WTC11 (cell line): ENCODE results near the gene GTF2I. TPM values are rescaled to one million over a fixed set of nuclear protein-coding genes. Genes with fewer than 3 reads are reported as not detected.
A peak's percentile ranks its signal among the peaks of the same experiment; 100 is the strongest.
"Not testable (repeated sequence)": the region's sequence is repeated elsewhere in the genome, so short reads cannot be mapped to it uniquely, and the experiment has no call there.

ENCODE experiments used
- ATAC-seq: fragments of 200-7000 bp; cut with Tn5 transposase; 2 replicates; pipeline ENCODE4 v1.10.0; 2021; ENCODE audit warnings: mild to moderate bottlenecking, moderate library complexity
- CTCF ChIA-PET: fragments of 300-600 bp; sonication (Branson Sonifier 250); formaldehyde crosslinking; loops from one replicate; lab custom pipeline; 2021; ENCODE audit warnings: antibody characterized with exemption; lab: Charles Lee
- POLR2A ChIA-PET: fragments of 350-600 bp; sonication (Branson Sonifier 250); formaldehyde crosslinking; loops from one replicate; lab custom pipeline; 2021; ENCODE audit warnings: antibody characterized with exemption; lab: Charles Lee
- DNase-seq: peaks from one replicate; pipeline ENCODE4 v3.0.0; 2021; ENCODE audit warnings: low spot score
- H3K27ac Mint-ChIP-seq: 2 replicates; pipeline ENCODE4 v1.8.0; 2021; ENCODE audit warnings: mixed read lengths
- H3K27me3 Mint-ChIP-seq: 2 replicates; pipeline ENCODE4 v1.8.0; 2021; ENCODE audit warnings: low read depth, mild to moderate bottlenecking, moderate library complexity, mixed read lengths
- H3K36me3 Mint-ChIP-seq: 2 replicates; pipeline ENCODE4 v1.8.0; 2021; ENCODE audit warnings: mixed read lengths
- H3K4me1 Mint-ChIP-seq: 2 replicates; pipeline ENCODE4 v1.8.0; 2022; ENCODE audit warnings: mixed read lengths
- H3K4me3 Mint-ChIP-seq: 2 replicates; pipeline ENCODE4 v1.8.0; 2021; ENCODE audit warnings: mild to moderate bottlenecking, moderate library complexity, mixed read lengths
- H3K9me3 Mint-ChIP-seq: 2 replicates; pipeline ENCODE4 v1.8.0; 2021; ENCODE audit warnings: mixed read lengths
- ATF3 ChIP-seq: sonication (generic); formaldehyde crosslinking; conservative IDR thresholded peaks from 2 replicates; pipeline ENCODE4 v1.8.1; 2022; ENCODE audit warnings: mild to moderate bottlenecking, missing genetic modification reagents
- E2F1 ChIP-seq: sonication (generic); formaldehyde crosslinking; IDR thresholded peaks from 2 replicates; pipeline ENCODE4 v1.8.0; 2022; ENCODE audit warnings: mild to moderate bottlenecking, missing genetic modification reagents
- ELF4 ChIP-seq: sonication (generic); formaldehyde crosslinking; IDR thresholded peaks from 2 replicates; pipeline ENCODE4 v1.8.1; 2022; ENCODE audit warnings: low read depth, mild to moderate bottlenecking, moderate library complexity, missing genetic modification reagents
- ESRRA ChIP-seq: sonication (generic); formaldehyde crosslinking; IDR thresholded peaks from 2 replicates; pipeline ENCODE4 v1.8.1; 2022; ENCODE audit warnings: mild to moderate bottlenecking, missing genetic modification reagents, borderline replicate concordance
- ETV6 ChIP-seq: sonication (generic); formaldehyde crosslinking; IDR thresholded peaks from 2 replicates; pipeline ENCODE4 v1.8.1; 2022; ENCODE audit warnings: mild to moderate bottlenecking, missing genetic modification reagents
- FOXK1 ChIP-seq: sonication (generic); formaldehyde crosslinking; IDR thresholded peaks from 2 replicates; pipeline ENCODE4 v1.8.0; 2022; ENCODE audit warnings: mild to moderate bottlenecking, moderate library complexity, missing genetic modification reagents
- GABPB1 ChIP-seq: sonication (generic); formaldehyde crosslinking; IDR thresholded peaks from 2 replicates; pipeline ENCODE4 v1.8.1; 2023; ENCODE audit warnings: mild to moderate bottlenecking, missing genetic modification reagents
- GRHL2 ChIP-seq: fragments of 250-450 bp; sonication (Bioruptor Pico); IDR thresholded peaks from 2 replicates; pipeline ENCODE4 v1.8.0; 2022; ENCODE audit warnings: mild to moderate bottlenecking, moderate library complexity; ENCODE audit not compliant: insufficient replicate concordance, severe bottlenecking
- KAT7 ChIP-seq: sonication (generic); formaldehyde crosslinking; IDR thresholded peaks from 2 replicates; pipeline ENCODE4 v1.8.1; 2023; ENCODE audit warnings: missing genetic modification reagents, mild to moderate bottlenecking, borderline replicate concordance
- NFE2L1 ChIP-seq: sonication (generic); formaldehyde crosslinking; IDR thresholded peaks from 2 replicates; pipeline ENCODE4 v1.8.1; 2023; ENCODE audit warnings: missing genetic modification reagents
- NR1H2 ChIP-seq: sonication (generic); formaldehyde crosslinking; IDR thresholded peaks from 2 replicates; pipeline ENCODE4 v1.9.0; 2021; ENCODE audit warnings: mild to moderate bottlenecking, moderate library complexity, missing genetic modification reagents
- OVOL2 ChIP-seq: fragments of 250-450 bp; sonication (Bioruptor Pico); IDR thresholded peaks from 2 replicates; pipeline ENCODE4 v1.9.0; 2021; ENCODE audit warnings: mild to moderate bottlenecking, borderline replicate concordance
- RORB ChIP-seq: fragments of 250-450 bp; sonication (Bioruptor Pico); IDR thresholded peaks from 2 replicates; pipeline ENCODE4 v1.9.0; 2021; ENCODE audit warnings: mild to moderate bottlenecking
- STAT6 ChIP-seq: sonication (generic); formaldehyde crosslinking; conservative IDR thresholded peaks from 2 replicates; pipeline ENCODE4 v1.8.1; 2023; ENCODE audit warnings: mild to moderate bottlenecking, low read depth, missing genetic modification reagents, moderate library complexity
- TP53 ChIP-seq: sonication (generic); formaldehyde crosslinking; IDR thresholded peaks from 2 replicates; pipeline ENCODE4 v1.8.1; 2023; ENCODE audit warnings: mild to moderate bottlenecking, missing genetic modification reagents
- ZMAT4 ChIP-seq: fragments of 250-450 bp; sonication (Bioruptor Pico); IDR thresholded peaks from 2 replicates; pipeline ENCODE4 v1.9.0; 2021; ENCODE audit warnings: mild to moderate bottlenecking
- ZNF121 ChIP-seq: sonication (generic); formaldehyde crosslinking; IDR thresholded peaks from 2 replicates; pipeline ENCODE4 v1.8.0; 2023; ENCODE audit warnings: missing genetic modification reagents
- ZNF219 ChIP-seq: sonication (generic); formaldehyde crosslinking; IDR thresholded peaks from 2 replicates; pipeline ENCODE4 v1.8.0; 2023; ENCODE audit warnings: missing genetic modification reagents, mild to moderate bottlenecking, borderline replicate concordance
- total RNA-seq: library from RNA; stranded (reverse); gene quantifications from 3 replicates; pipeline ENCODE4 v1.2.3, GENCODE V29; 2021
- TF ChIP-seq, protein P1 (sequence below): sonication (generic); formaldehyde crosslinking; IDR thresholded peaks from 2 replicates; pipeline ENCODE4 v1.8.0; 2022; ENCODE audit warnings: missing genetic modification reagents
- TF ChIP-seq, protein P2 (sequence below): fragments of 200-600 bp; IDR thresholded peaks from 2 replicates; pipeline ENCODE4 v1.8.0; 2022; ENCODE audit warnings: antibody characterized with exemption

The GTF2I gene
- total RNA-seq, 1 experiment from 2014 or later: 308 TPM

- H3K36me3 Mint-ChIP-seq, DNase-seq, POLR2A ChIA-PET, CTCF ChIA-PET, H3K27me3 Mint-ChIP-seq, ATAC-seq, H3K9me3 Mint-ChIP-seq: not testable (repeated sequence)
- peak overlapping the region; percentile 92 for H3K27ac Mint-ChIP-seq
- H3K4me1 Mint-ChIP-seq: peaks cover 48% of the 10 kb centered on the region
- peak overlapping the region; percentile 63 for H3K4me3 Mint-ChIP-seq
These were observed 6.4 kb upstream of the GTF2I start for GRCh38 chr7:74651133-74651504.

GRCh38 chr7:74653686-74654181, 3.8 kb upstream of the GTF2I start:
- H3K4me1 Mint-ChIP-seq: peaks cover 49% of the 10 kb centered on the region
- H3K9me3 Mint-ChIP-seq: no peaks in the 10 kb centered on the region
- no peak for TF ChIP-seq FOXK1 (CRISPR knock-in tag)
- TF ChIP-seq GABPB1 (CRISPR knock-in tag): peak; percentile 32
- POLR2A ChIA-PET: no interaction called here
- no peaks in the 10 kb centered on the region; the same call in 1 of the 2 replicates for H3K27me3 Mint-ChIP-seq
- DNase-seq: no peak
- CTCF ChIA-PET: interaction anchor here (0.5 to 0.7 kb wide), 2 partner anchors 69 kb away, joined by 3 to 5 read pairs; no protein-coding TSS in a partner anchor
- no peak for ATAC-seq
- H3K4me3 Mint-ChIP-seq: no peak overlapping the region
- H3K36me3 Mint-ChIP-seq: no peaks in the 10 kb centered on the region
- H3K27ac Mint-ChIP-seq: peak overlapping the region; percentile 74; the same call in 1 of the 2 replicates

DNA sequence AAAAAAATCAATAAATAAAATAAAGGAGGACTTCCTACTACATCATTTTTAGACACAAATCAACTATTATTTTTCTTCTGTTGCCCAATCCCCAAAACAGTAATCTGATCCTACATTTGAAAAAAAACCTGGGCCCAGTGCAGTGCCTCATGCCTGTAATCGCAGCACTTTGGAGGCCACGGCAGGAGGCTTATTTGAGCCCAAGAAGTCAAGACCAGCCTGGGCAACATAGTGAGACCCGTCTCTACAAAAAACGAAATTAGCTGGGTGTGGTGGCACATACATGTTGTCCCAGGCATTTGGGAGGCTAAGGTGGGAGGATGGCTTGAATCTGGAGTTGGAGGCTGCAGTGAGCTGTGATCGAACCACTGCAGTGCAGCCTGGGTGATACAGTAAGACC, 2.7 kb upstream of the GTF2I start:
- Mint-ChIP-seq H3K9me3 (no peaks in the 10 kb centered on the region), H3K4me3 (no peak overlapping the region), H3K36me3 (no peaks in the 10 kb centered on the region), H3K27ac (peak overlapping the region; percentile 97), H3K27me3 (no peaks in the 10 kb centered on the region; the same call in 1 of the 2 replicates), H3K4me1 (peaks cover 42% of the 10 kb centered on the region)
- ChIA-PET CTCF (no interaction called here), POLR2A (no interaction called here)
- no peak for DNase-seq
- ATAC-seq: no peak
- TF ChIP-seq, protein P1, sequence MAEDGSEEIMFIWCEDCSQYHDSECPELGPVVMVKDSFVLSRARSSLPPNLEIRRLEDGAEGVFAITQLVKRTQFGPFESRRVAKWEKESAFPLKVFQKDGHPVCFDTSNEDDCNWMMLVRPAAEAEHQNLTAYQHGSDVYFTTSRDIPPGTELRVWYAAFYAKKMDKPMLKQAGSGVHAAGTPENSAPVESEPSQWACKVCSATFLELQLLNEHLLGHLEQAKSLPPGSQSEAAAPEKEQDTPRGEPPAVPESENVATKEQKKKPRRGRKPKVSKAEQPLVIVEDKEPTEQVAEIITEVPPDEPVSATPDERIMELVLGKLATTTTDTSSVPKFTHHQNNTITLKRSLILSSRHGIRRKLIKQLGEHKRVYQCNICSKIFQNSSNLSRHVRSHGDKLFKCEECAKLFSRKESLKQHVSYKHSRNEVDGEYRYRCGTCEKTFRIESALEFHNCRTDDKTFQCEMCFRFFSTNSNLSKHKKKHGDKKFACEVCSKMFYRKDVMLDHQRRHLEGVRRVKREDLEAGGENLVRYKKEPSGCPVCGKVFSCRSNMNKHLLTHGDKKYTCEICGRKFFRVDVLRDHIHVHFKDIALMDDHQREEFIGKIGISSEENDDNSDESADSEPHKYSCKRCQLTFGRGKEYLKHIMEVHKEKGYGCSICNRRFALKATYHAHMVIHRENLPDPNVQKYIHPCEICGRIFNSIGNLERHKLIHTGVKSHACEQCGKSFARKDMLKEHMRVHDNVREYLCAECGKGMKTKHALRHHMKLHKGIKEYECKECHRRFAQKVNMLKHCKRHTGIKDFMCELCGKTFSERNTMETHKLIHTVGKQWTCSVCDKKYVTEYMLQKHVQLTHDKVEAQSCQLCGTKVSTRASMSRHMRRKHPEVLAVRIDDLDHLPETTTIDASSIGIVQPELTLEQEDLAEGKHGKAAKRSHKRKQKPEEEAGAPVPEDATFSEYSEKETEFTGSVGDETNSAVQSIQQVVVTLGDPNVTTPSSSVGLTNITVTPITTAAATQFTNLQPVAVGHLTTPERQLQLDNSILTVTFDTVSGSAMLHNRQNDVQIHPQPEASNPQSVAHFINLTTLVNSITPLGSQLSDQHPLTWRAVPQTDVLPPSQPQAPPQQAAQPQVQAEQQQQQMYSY (CRISPR knock-in tag): no peak
- TF ChIP-seq NFE2L1 (CRISPR knock-in tag) (no peak), ZNF121 (CRISPR knock-in tag) (peak; percentile 91), ATF3 (CRISPR knock-in tag) (no peak), ELF4 (CRISPR knock-in tag) (no peak)
- TF ChIP-seq, protein P2, sequence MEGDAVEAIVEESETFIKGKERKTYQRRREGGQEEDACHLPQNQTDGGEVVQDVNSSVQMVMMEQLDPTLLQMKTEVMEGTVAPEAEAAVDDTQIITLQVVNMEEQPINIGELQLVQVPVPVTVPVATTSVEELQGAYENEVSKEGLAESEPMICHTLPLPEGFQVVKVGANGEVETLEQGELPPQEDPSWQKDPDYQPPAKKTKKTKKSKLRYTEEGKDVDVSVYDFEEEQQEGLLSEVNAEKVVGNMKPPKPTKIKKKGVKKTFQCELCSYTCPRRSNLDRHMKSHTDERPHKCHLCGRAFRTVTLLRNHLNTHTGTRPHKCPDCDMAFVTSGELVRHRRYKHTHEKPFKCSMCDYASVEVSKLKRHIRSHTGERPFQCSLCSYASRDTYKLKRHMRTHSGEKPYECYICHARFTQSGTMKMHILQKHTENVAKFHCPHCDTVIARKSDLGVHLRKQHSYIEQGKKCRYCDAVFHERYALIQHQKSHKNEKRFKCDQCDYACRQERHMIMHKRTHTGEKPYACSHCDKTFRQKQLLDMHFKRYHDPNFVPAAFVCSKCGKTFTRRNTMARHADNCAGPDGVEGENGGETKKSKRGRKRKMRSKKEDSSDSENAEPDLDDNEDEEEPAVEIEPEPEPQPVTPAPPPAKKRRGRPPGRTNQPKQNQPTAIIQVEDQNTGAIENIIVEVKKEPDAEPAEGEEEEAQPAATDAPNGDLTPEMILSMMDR: no peak

- no peaks in the 10 kb centered on the region for H3K36me3 Mint-ChIP-seq
- ChIA-PET POLR2A (no interaction called here), CTCF (interaction anchor here (0.9 kb wide), 1 partner anchor 38 kb away, joined by 4 read pairs; no protein-coding TSS in a partner anchor)
- no peak for ATAC-seq
- no peak for DNase-seq
- H3K27ac Mint-ChIP-seq: peak overlapping the region; percentile 97
- peaks cover 42% of the 10 kb centered on the region for H3K4me1 Mint-ChIP-seq
- TF ChIP-seq GRHL2 (no peak), OVOL2 (CRISPR knock-in tag) (no peak), ESRRA (CRISPR knock-in tag) (no peak), NR1H2 (CRISPR knock-in tag) (no peak), ZNF219 (CRISPR knock-in tag) (no peak), RORB (CRISPR knock-in tag) (no peak), ZMAT4 (CRISPR knock-in tag) (no peak), TP53 (CRISPR knock-in tag) (no peak), STAT6 (CRISPR knock-in tag) (no peak), E2F1 (CRISPR knock-in tag) (no peak), ETV6 (no peak), KAT7 (CRISPR knock-in tag) (no peak)
- H3K27me3 Mint-ChIP-seq: no peaks in the 10 kb centered on the region; the same call in 1 of the 2 replicates
- no peaks in the 10 kb centered on the region for H3K9me3 Mint-ChIP-seq
- H3K4me3 Mint-ChIP-seq: peak overlapping the region; percentile 76
These were observed 2.2 kb upstream of the GTF2I start for GRCh38 chr7:74655324-74655723.
